A673 (cell line): ENCODE data around the gene SGCD. TPM values are rescaled to one million over a fixed set of nuclear protein-coding genes. Genes with fewer than 3 reads are reported as not detected.

ENCODE experiments used
- BruUV-seq: library from RNA; stranded (reverse); fragments of 400-500 nt; replicated peaks from 2 replicates; lab custom pipeline; 2021; lab: Mats Ljungman, UMichigan
- CTCF ChIA-PET: fragments of 300-600 bp; sonication (Branson Sonifier 250); formaldehyde crosslinking; loops from one replicate; lab custom pipeline; 2022; ENCODE audit warnings: antibody characterized with exemption; lab: Charles Lee
- POLR2A ChIA-PET: fragments of 300-600 bp; sonication (Branson Sonifier 250); formaldehyde crosslinking; loops from one replicate; lab custom pipeline; 2022; ENCODE audit warnings: antibody characterized with exemption; ENCODE audit not compliant: low non-redundant PET; lab: Charles Lee
- DNase-seq: peaks from one replicate; pipeline ENCODE4 v3.0.0-alpha.2; 2015; ENCODE audit warnings: low spot score
- H3K27ac ChIP-seq: fragments of 200-600 bp; sonication (generic); 2 replicates; pipeline ENCODE4 v1.5.1; 2016; ENCODE audit warnings: mixed run types, low read depth, mild to moderate bottlenecking, mixed read lengths, antibody characterized with exemption, low read length; ENCODE audit not compliant: poor library complexity, severe bottlenecking
- H3K27me3 ChIP-seq: fragments of 200-600 bp; sonication (generic); replicated peaks from 2 replicates; pipeline ENCODE4 v1.6.1; 2017; ENCODE audit warnings: mixed run types, low read depth, mild to moderate bottlenecking, mixed read lengths, antibody characterized with exemption, low read length; ENCODE audit not compliant: insufficient read depth, poor library complexity
- H3K36me3 ChIP-seq: fragments of 200-600 bp; sonication (generic); 2 replicates; pipeline ENCODE4 v1.6.1; 2016; ENCODE audit warnings: mixed run types, mild to moderate bottlenecking, mixed read lengths, antibody characterized with exemption, low read length; ENCODE audit not compliant: insufficient read depth, poor library complexity, severe bottlenecking
- H3K4me1 ChIP-seq: fragments of 200-600 bp; sonication (generic); 2 replicates; pipeline ENCODE4 v1.6.1; 2017; ENCODE audit warnings: mixed run types, mild to moderate bottlenecking, mixed read lengths, antibody characterized with exemption, low read length; ENCODE audit not compliant: insufficient read depth, poor library complexity, severe bottlenecking
- H3K4me3 ChIP-seq: fragments of 200-600 bp; sonication (generic); 2 replicates; pipeline ENCODE4 v1.5.1; 2016; ENCODE audit warnings: low read depth, mixed run types, mild to moderate bottlenecking, mixed read lengths, low read length; ENCODE audit not compliant: poor library complexity, severe bottlenecking
- H3K9me3 ChIP-seq: fragments of 200-600 bp; sonication (generic); 2 replicates; pipeline ENCODE4 v1.6.1; 2016; ENCODE audit warnings: mixed run types, low read depth, mild to moderate bottlenecking, mixed read lengths, antibody characterized with exemption, low read length; ENCODE audit not compliant: poor library complexity, severe bottlenecking
- EZH2 ChIP-seq: fragments of 200-600 bp; sonication (generic); IDR thresholded peaks from 2 replicates; pipeline ENCODE4 v1.6.1; 2017; ENCODE audit warnings: borderline replicate concordance, low read depth, mild to moderate bottlenecking, mixed read lengths, antibody characterized with exemption, low read length; ENCODE audit not compliant: poor library complexity, severe bottlenecking
- intact Hi-C: fragments of 100-400 bp; cut with micrococcal nuclease; formaldehyde crosslinking; loops from one replicate; pipeline ENCODE4 v1.10.0; 2022; ENCODE audit not compliant: unreplicated experiment
- total RNA-seq: library from RNA; stranded (reverse); gene quantifications from 2 replicates; pipeline ENCODE4 v1.2.3, GENCODE V29; 2021
- TF ChIP-seq, protein P1 (sequence below): fragments of 300-800, 200-600 bp; sonication (generic); conservative IDR thresholded peaks from 2 replicates; pipeline ENCODE4 v1.5.1; 2017; ENCODE audit warnings: low read depth, mild to moderate bottlenecking, antibody characterized with exemption, low read length, moderate library complexity, mixed read lengths

SGCD gene
- total RNA-seq, 1 experiment from 2014 or later, result 0.17 TPM

DNA sequence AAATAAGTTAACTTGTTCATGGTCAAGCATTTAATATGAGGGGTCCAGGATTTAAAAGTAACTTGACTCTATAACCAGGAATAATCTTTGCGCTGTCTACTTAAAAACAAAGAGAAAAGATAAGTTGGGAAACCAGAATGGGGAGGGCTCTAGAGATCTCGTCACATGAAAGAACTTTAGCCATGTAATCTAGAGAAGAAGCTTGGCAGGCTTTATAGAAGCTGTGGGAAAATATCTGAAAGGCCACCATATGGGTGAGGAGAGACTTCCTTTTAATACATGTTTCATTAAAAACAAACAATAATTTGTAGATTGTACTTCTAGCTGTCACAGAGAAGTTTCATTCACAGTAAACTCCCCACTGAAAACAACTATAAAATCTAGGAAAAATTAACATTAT lies 476.4 kb downstream of the SGCD start:
- H3K36me3 ChIP-seq, result no peaks in the 10 kb centered on the region
- TF ChIP-seq, protein P1, sequence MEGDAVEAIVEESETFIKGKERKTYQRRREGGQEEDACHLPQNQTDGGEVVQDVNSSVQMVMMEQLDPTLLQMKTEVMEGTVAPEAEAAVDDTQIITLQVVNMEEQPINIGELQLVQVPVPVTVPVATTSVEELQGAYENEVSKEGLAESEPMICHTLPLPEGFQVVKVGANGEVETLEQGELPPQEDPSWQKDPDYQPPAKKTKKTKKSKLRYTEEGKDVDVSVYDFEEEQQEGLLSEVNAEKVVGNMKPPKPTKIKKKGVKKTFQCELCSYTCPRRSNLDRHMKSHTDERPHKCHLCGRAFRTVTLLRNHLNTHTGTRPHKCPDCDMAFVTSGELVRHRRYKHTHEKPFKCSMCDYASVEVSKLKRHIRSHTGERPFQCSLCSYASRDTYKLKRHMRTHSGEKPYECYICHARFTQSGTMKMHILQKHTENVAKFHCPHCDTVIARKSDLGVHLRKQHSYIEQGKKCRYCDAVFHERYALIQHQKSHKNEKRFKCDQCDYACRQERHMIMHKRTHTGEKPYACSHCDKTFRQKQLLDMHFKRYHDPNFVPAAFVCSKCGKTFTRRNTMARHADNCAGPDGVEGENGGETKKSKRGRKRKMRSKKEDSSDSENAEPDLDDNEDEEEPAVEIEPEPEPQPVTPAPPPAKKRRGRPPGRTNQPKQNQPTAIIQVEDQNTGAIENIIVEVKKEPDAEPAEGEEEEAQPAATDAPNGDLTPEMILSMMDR, result no peak
- TF ChIP-seq EZH2, result no peak
- no peaks in the 10 kb centered on the region for H3K27me3 ChIP-seq
- no peak for DNase-seq
- no peaks in the 10 kb centered on the region for H3K9me3 ChIP-seq
- intact Hi-C loops, result no loop called here
- ChIA-PET CTCF (no interaction called here), POLR2A (no interaction called here)
- H3K4me1 ChIP-seq, result no peaks in the 10 kb centered on the region
- no peak overlapping the region for H3K4me3 ChIP-seq
- no TSS peak for BruUV-seq
- no peak overlapping the region for H3K27ac ChIP-seq

DNA sequence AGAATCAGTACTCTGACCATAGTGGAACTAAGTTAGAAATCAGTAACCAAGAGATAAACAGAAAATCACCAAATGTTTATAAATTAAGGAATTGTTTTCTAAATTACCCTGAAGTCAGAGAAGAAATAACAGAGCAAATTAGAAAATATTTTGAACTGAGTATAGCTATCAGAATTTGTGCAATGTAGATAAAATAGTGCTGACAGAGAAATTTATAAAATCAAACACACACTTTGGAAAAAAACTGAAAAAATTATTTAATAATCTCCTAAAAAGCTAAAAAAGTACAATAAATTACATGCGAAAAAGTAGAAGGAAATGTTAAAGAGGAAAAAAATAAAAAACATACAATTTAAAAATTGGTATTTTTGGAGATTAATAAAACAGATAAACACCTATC lies 486.0 kb downstream of the SGCD start:
- ChIA-PET POLR2A (no interaction called here), CTCF (no interaction called here)
- intact Hi-C loops, result no loop called here
- TF ChIP-seq EZH2, result no peak
- TF ChIP-seq, protein P1, result no peak
- Histone ChIP-seq H3K27me3 (no peaks in the 10 kb centered on the region), H3K36me3 (no peaks in the 10 kb centered on the region), H3K4me3 (no peak overlapping the region), H3K4me1 (no peaks in the 10 kb centered on the region), H3K9me3 (no peaks in the 10 kb centered on the region), H3K27ac (no peak overlapping the region)
- no TSS peak for BruUV-seq
- DNase-seq, result no peak

DNA sequence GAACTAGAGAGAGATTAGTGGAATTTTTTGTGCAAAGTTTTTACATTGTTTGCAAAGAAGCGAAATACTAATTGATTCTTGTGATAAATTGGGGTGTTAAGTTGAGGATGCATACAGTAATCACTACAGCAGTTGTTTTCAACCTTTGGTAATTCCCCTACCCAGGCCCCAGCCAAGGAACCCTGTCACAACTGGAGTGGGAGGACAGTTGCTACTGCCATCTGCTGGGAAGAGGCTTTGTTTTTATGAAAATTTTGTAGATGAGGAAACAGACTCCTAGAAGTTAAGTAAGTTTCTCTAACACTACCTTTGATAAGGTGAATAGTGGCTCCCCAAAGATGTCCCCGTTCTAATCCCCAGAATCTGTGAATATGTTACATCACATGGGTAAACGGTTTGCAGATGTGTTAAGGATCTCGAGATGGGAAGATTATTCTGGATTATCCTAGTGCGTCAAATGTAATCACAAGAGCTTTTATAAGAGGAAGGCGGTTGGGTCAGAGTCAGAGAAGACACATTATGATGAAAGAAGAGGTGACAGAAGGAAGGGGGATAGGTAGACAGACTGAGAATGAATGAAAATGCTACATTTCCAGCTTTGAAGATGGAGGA lies 489.1 kb downstream of the SGCD start:
- intact Hi-C loops, result loop anchor here (2.0 to 5.0 kb wide), 3 partner anchors 873 to 1679 kb away; no protein-coding TSS in a partner anchor
- POLR2A ChIA-PET, result no interaction called here
- Histone ChIP-seq H3K4me1 (no peaks in the 10 kb centered on the region), H3K27ac (no peak overlapping the region), H3K36me3 (no peaks in the 10 kb centered on the region), H3K27me3 (no peaks in the 10 kb centered on the region), H3K9me3 (no peaks in the 10 kb centered on the region), H3K4me3 (no peak overlapping the region)
- peak; percentile 12 for DNase-seq
- no TSS peak for BruUV-seq
- no peak for TF ChIP-seq EZH2
- TF ChIP-seq, protein P1, result peak; percentile 49
- CTCF ChIA-PET, result interaction anchor here (0.6 kb wide), 1 partner anchor 396 kb away, joined by 3 read pairs; no protein-coding TSS in a partner anchor
